H1 (cell line): ENCODE measurements around the gene SRSF6. TPM values are rescaled to one million over a fixed set of nuclear protein-coding genes. Genes with fewer than 3 reads are reported as not detected.
A peak's percentile ranks its signal among the peaks of the same experiment; 100 is the strongest.

Experiments
- ASH2L ChIP-seq: fragments of 200-600, 300-600 bp; sonication (generic); IDR thresholded peaks from one replicate; pipeline ENCODE4 v1.7.1; 2017; ENCODE audit warnings: low read length
- BCL11A ChIP-seq, 2 experiments: IDR thresholded peaks; one replicate each; pipeline ENCODE4 v1.6.1; 2011; ENCODE audit warnings: low read depth in 2 of 2, low read length in 2 of 2, mild to moderate bottlenecking in 2 of 2
- CBX5 ChIP-seq: fragments of 300-800, 300-1000 bp; sonication (generic); IDR thresholded peaks from 2 replicates; pipeline ENCODE4 v1.7.1; 2016; ENCODE audit warnings: antibody characterized with exemption, low read length, low read depth
- CHD1 ChIP-seq: IDR thresholded peaks from 2 replicates; pipeline ENCODE4 v1.6.1; 2012; ENCODE audit warnings: low read depth, low read length, improper control_type of control experiment
- CREB1 ChIP-seq: IDR thresholded peaks from 2 replicates; pipeline ENCODE4 v1.6.1; 2012; ENCODE audit warnings: inconsistent platforms
- CTBP2 ChIP-seq: IDR thresholded peaks from 2 replicates; pipeline ENCODE4 v1.7.0; 2011; ENCODE audit warnings: borderline replicate concordance, mild to moderate bottlenecking, moderate library complexity, mixed read lengths, low read length; ENCODE audit not compliant: insufficient read depth, insufficient read length
- GABPA ChIP-seq: IDR thresholded peaks from 2 replicates; pipeline ENCODE4 v1.6.1; 2011; ENCODE audit warnings: mild to moderate bottlenecking, low read length, moderate library complexity, borderline replicate concordance; ENCODE audit not compliant: insufficient read depth
- JUND ChIP-seq: IDR thresholded peaks from 2 replicates; pipeline ENCODE4 v1.6.1; 2011; ENCODE audit warnings: mild to moderate bottlenecking, improper control_type of control experiment, low read length
- KDM4A ChIP-seq: IDR thresholded peaks from one replicate; pipeline ENCODE4 v1.7.1; 2012; ENCODE audit warnings: low read depth, mild to moderate bottlenecking, moderate library complexity, low read length, inconsistent platforms; ENCODE audit not compliant: severe bottlenecking
- POLR2A ChIP-seq, 2 experiments: IDR thresholded peaks; 1 replicate in 1 of 2; 2 replicates in 1 of 2; pipeline ENCODE4 v1.6.1; 2011; ENCODE audit warnings: low read depth in 2 of 2, low read length in 2 of 2, mild to moderate bottlenecking in 2 of 2; ENCODE audit errors: control extremely low read depth in 1 of 2
- SAP30 ChIP-seq: fragments of 300-600 bp; sonication (generic); IDR thresholded peaks from 2 replicates; pipeline ENCODE4 v1.7.1; 2012; ENCODE audit warnings: low read length, moderate library complexity, mild to moderate bottlenecking, inconsistent platforms; ENCODE audit not compliant: insufficient read depth, insufficient replicate concordance
- SP4 ChIP-seq: IDR thresholded peaks from 2 replicates; pipeline ENCODE4 v1.6.1; 2012; ENCODE audit warnings: low read length, inconsistent platforms
- TAF7 ChIP-seq: optimal IDR thresholded peaks from 2 replicates; pipeline ENCODE3; 2011; ENCODE audit warnings: low read depth, mild to moderate bottlenecking, inconsistent platforms, low read length, moderate library complexity, borderline replicate concordance
- TCF12 ChIP-seq: IDR thresholded peaks from 2 replicates; pipeline ENCODE4 v1.6.1; 2011; ENCODE audit warnings: low read depth, mild to moderate bottlenecking, low read length
- USF2 ChIP-seq: IDR thresholded peaks from 2 replicates; pipeline ENCODE4 v1.6.1; 2011; ENCODE audit warnings: low read length, improper control_type of control experiment
- YY1 ChIP-seq: IDR thresholded peaks from 2 replicates; pipeline ENCODE4 v1.6.1; 2011; ENCODE audit warnings: low read depth, mild to moderate bottlenecking, low read length
- polyA plus RNA-seq, 7 experiments: library from polyadenylated mRNA; depleted of rRNA in 3 of 7; stranded (reverse) in 5 of 7; unstranded in 2 of 7; fragments of >200 nt in 5 of 7; fragments of 200-250 nt in 2 of 7; gene quantifications; 1 replicate in 5 of 7; 2 replicates in 1 of 7; 4 replicates in 1 of 7; pipeline versions ENCODE4 v1.2.1 to v1.2.3, GENCODE V29; 2011 to 2013; ENCODE audit warnings: missing spikeins in 2 of 7, mixed read lengths in 2 of 7
- total RNA-seq: library from RNA; stranded (reverse); fragmentation: NEBNext Ultra II Directional; extraction: Animal tissue kit (Norgen Biotek cat#: 25700); gene quantifications from 2 replicates; pipeline ENCODE4 v1.2.1, GENCODE V29; 2021
- TF ChIP-seq, protein P1 (sequence below): IDR thresholded peaks from 2 replicates; pipeline ENCODE4 v1.6.1; 2012; ENCODE audit warnings: low read length, inconsistent platforms
- TF ChIP-seq, protein P2 (sequence below): IDR thresholded peaks from 2 replicates; pipeline ENCODE4 v1.6.1; 2012; ENCODE audit warnings: inconsistent platforms

SRSF6 gene
- total and polyA plus RNA-seq, 2 of the 8 experiments (the other 6 are each of a cell fraction or from before 2014, with no cell fraction given) = 48.0 to 171 TPM

- TF ChIP-seq JUND (peak; percentile 48; the same call in 1 of the 2 replicates), GABPA (no peak), BCL11A (IDR thresholded peaks at IDR 0.05; ENCODE audit: low read depth in 2 of 2, low read length in 2 of 2) (no peak), CBX5 (no peak), TAF7 (peak; percentile 97), CHD1 (peak; percentile 60; the same call in 1 of the 2 replicates), CTBP2 (no peak), USF2 (0 out of 2 replicates have a peak, but pooled peaks have one; percentile 4), YY1 (peak; percentile 94), KDM4A (no peak), CREB1 (peak; percentile 86), ASH2L (peak; percentile 25), TCF12 (no peak), POLR2A (IDR thresholded peaks at IDR 0.05; ENCODE audit: control extremely low read depth in 1 of 2, low read depth in 2 of 2, low read length in 2 of 2) (peak; percentile 91 to 100), SP4 (peak; percentile 50; the same call in 1 of the 2 replicates), SAP30 (no peak)
- TF ChIP-seq, protein P1, sequence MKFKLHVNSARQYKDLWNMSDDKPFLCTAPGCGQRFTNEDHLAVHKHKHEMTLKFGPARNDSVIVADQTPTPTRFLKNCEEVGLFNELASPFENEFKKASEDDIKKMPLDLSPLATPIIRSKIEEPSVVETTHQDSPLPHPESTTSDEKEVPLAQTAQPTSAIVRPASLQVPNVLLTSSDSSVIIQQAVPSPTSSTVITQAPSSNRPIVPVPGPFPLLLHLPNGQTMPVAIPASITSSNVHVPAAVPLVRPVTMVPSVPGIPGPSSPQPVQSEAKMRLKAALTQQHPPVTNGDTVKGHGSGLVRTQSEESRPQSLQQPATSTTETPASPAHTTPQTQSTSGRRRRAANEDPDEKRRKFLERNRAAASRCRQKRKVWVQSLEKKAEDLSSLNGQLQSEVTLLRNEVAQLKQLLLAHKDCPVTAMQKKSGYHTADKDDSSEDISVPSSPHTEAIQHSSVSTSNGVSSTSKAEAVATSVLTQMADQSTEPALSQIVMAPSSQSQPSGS = no peak
- TF ChIP-seq, protein P2, sequence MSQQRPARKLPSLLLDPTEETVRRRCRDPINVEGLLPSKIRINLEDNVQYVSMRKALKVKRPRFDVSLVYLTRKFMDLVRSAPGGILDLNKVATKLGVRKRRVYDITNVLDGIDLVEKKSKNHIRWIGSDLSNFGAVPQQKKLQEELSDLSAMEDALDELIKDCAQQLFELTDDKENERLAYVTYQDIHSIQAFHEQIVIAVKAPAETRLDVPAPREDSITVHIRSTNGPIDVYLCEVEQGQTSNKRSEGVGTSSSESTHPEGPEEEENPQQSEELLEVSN = peak; percentile 37; the same call in 1 of the 2 replicates
These were observed at the start of gene SRSF6 (continued) for GRCh38 chr20:43457640-43458421.
